Mucosa of descending colon (tissue), 3 donors: ENCODE results near the gene FAM171A1. TPM values are rescaled to one million over a fixed set of nuclear protein-coding genes. Genes with fewer than 3 reads are reported as not detected.
A peak's percentile ranks its signal among the peaks of the same experiment; 100 is the strongest.

ENCODE experiments used
- ATAC-seq: fragments of 200-7000 bp; cut with Tn5 transposase; one replicate; pipeline ENCODE4 v1.9.1; 2020; ENCODE audit warnings: mild to moderate bottlenecking, moderate library complexity
- DNase-seq, 3 donors: peaks; one replicate each; pipeline ENCODE4 v3.0.0-alpha.2; 2020
- H3K36me3 ChIP-seq: fragments of 200-600 bp; one replicate; pipeline ENCODE4 v1.8.0; 2021; ENCODE audit warnings: low read depth, mild to moderate bottlenecking
- H3K4me1 ChIP-seq: fragments of 200-600 bp; one replicate; pipeline ENCODE4 v1.8.0; 2021; ENCODE audit warnings: low read depth, mild to moderate bottlenecking
- H3K4me3 ChIP-seq: fragments of 200-600 bp; one replicate; pipeline ENCODE4 v1.8.0; 2021; ENCODE audit warnings: mild to moderate bottlenecking
- H3K9me3 ChIP-seq: fragments of 200-600 bp; one replicate; pipeline ENCODE4 v1.8.0; 2021; ENCODE audit warnings: mild to moderate bottlenecking
- intact Hi-C, 2 donors: fragments of 100-400 bp; cut with DNase I in 1 of 2; cut with micrococcal nuclease in 1 of 2; formaldehyde crosslinking; loops; one replicate each; pipeline versions ENCODE4 v1.11.0 to v1.11.1; 2022; cut with DNase I, micrococcal nuclease
- total RNA-seq, 3 donors: library from RNA; stranded (reverse); fragmentation: NEBNext Ultra II Directional in 2 of 3; extraction: Animal tissue kit (Norgen Biotek cat#: 25700) in 2 of 3; gene quantifications; one replicate each; pipeline versions ENCODE4 v1.2.1 to v1.2.4, GENCODE V29; 2021 to 2023
- TF ChIP-seq, protein P1 (sequence below): fragments of 200-600 bp; IDR thresholded peaks from one replicate; pipeline ENCODE4 v1.8.0; 2022; ENCODE audit warnings: antibody characterized with exemption, mild to moderate bottlenecking
- donor health status: DM: no; HTN: no; CAD: no; lungs with moderate emphysema.
- donor health status: DM: no; HTN: no; CAD: no.
- donor health status: DM: no; HTN: yes; CAD: no.

FAM171A1 gene
- total RNA-seq, 3 donors from 2014 or later = 33.7 to 60.7 (median 50.4) TPM

DNA sequence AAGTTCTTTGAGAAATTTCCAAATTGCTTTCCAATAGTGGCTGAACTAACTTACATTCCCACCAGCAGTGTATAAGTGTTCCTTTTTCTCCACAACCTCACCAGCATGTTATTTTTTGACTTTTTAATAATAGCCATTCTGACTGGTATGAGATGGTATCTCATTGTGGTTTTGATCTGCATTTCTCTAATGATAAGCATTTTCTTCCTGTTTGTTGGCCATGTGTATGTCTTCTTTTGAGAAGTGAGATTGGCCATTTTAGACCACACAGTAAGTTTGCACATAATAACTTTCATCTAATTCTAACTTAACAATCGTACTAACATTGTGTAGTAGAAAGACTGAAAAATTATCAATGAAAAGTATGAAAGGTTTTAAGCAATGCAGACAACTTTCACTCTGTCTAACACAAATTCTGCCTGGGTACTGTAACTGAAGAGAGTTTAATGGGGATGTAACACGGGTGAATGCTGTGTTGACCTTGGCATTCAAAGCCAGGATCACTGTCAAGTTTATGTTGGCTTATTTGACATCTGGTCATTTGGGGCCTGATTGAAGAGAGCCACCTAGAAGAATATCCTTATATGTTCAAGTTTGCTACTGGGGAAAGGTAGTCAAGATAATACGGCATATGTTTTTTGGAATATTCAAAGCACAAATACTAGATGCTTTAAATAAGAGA lies 50.4 kb downstream of the FAM171A1 start:
- Histone ChIP-seq H3K9me3 (no peaks in the 10 kb centered on the region), H3K36me3 (no peaks in the 10 kb centered on the region), H3K4me3 (no peak overlapping the region), H3K4me1 (peaks cover 16% of the 10 kb centered on the region)
- no peak for DNase-seq
- intact Hi-C loops = no loop called here
- ATAC-seq = no peak
- TF ChIP-seq, protein P1, sequence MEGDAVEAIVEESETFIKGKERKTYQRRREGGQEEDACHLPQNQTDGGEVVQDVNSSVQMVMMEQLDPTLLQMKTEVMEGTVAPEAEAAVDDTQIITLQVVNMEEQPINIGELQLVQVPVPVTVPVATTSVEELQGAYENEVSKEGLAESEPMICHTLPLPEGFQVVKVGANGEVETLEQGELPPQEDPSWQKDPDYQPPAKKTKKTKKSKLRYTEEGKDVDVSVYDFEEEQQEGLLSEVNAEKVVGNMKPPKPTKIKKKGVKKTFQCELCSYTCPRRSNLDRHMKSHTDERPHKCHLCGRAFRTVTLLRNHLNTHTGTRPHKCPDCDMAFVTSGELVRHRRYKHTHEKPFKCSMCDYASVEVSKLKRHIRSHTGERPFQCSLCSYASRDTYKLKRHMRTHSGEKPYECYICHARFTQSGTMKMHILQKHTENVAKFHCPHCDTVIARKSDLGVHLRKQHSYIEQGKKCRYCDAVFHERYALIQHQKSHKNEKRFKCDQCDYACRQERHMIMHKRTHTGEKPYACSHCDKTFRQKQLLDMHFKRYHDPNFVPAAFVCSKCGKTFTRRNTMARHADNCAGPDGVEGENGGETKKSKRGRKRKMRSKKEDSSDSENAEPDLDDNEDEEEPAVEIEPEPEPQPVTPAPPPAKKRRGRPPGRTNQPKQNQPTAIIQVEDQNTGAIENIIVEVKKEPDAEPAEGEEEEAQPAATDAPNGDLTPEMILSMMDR = no peak

DNA sequence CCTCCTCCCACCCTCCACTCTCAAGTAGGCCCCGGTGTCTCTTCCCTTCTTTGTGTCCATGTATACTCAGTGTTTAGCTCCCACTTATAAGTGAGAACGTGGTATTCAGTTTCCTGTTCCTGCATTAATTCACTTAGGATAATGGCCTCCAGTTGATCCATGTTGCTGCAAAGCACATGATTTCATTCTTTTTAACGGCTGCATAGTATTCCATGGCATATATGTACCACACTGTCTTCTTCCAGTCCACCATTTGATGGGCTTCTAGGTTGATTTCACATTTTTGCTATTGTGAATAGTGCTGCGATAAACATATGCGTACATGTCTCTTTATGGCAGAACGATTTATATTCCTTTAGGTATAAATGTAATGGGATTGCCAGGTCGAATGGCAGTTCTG lies 51.0 kb downstream of the FAM171A1 start:
- ATAC-seq (no peak), DNase-seq (no peak)
- intact Hi-C loops = no loop called here
- Histone ChIP-seq H3K36me3 (no peaks in the 10 kb centered on the region), H3K4me1 (peaks cover 16% of the 10 kb centered on the region), H3K4me3 (no peak overlapping the region), H3K9me3 (no peaks in the 10 kb centered on the region)
- TF ChIP-seq, protein P1 = no peak

DNA sequence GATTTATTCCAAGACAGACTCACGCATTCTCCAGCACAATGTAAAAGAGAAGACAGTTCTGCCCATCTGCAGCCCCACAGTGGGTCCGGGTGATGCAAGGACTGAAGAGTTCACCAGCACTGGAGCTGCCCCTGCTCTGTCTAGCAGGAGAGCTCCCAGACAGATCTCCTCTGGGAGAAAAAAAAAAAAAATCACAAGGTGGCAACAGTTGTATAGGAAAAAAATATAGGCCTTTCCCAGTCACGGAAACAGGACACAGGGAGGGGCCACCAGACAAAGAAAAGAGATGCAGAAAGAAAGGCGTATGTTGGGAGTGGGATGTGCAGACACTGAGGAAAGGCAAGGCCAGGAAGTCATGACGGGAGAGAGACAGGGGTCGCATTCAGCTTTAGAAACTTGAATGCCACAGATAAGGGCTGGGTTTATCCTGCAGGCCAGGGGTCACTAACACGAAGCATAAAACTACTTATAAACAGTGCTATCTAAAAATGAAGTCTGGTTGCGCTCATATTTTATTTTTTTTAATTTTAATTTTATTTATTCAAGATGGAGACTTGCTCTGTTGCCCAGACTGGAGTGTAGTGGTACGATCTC lies 54.1 kb downstream of the FAM171A1 start:
- Histone ChIP-seq H3K4me1 (peaks cover 11% of the 10 kb centered on the region), H3K9me3 (no peaks in the 10 kb centered on the region), H3K36me3 (no peaks in the 10 kb centered on the region), H3K4me3 (no peak overlapping the region)
- DNase-seq (no peak), ATAC-seq (peak; percentile 73)
- intact Hi-C loops = no loop called here
- TF ChIP-seq, protein P1 = no peak

DNA sequence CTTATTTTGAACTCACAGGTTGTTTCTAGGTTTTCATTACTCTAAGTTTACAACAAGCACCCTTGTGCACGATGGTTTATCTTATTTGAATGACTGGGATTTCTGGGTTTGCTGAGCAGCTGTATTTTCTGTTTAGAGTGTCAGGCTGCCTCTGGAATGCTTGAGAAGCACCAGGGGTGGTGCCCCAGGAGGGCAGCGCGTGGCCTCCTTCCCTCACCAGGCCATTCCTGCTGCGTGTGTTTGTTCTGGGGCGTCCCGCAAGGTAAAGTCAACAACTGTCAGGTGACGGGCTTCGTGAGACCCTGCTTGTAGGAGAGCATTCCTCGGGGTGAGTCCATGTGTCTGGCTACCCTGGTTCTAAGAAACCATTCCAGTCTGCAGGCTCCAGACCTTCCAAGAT lies 54.9 kb downstream of the FAM171A1 start:
- peak; percentile 37 for ATAC-seq
- intact Hi-C loops = no loop called here

DNA sequence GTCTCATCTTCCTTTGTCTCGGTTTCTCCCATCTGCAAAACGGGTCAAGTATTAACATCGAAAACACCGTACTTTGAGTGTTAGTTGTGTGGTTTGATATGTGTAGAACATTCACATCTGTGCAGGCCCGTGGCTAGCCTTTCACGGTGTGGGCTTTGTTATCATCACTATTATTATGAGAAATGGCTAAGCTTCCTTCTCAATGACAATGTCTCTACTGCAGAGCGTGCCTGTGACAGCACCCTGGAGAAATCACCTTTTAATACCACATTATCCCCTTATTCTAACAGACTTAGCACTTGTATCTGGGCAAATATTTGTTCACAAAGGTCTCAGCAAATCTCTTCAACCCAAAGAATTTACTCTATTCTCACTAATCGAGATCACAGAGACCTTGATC lies 55.8 kb downstream of the FAM171A1 start:
- H3K4me1 ChIP-seq = peaks cover 7% of the 10 kb centered on the region
- DNase-seq = no peak
- intact Hi-C loops = no loop called here
- no peaks in the 10 kb centered on the region for H3K36me3 ChIP-seq
- H3K4me3 ChIP-seq = no peak overlapping the region
- TF ChIP-seq, protein P1 = no peak
- ATAC-seq = no peak
- no peaks in the 10 kb centered on the region for H3K9me3 ChIP-seq

More for the DNA sequence above, 54.9 kb downstream of the FAM171A1 start:
- Histone ChIP-seq H3K4me3 (no peak overlapping the region), H3K9me3 (no peaks in the 10 kb centered on the region), H3K36me3 (no peaks in the 10 kb centered on the region), H3K4me1 (peaks cover 7% of the 10 kb centered on the region)
- TF ChIP-seq, protein P1 = no peak
- DNase-seq = no peak
